ENCODE results near the gene VPS72.

DNA sequence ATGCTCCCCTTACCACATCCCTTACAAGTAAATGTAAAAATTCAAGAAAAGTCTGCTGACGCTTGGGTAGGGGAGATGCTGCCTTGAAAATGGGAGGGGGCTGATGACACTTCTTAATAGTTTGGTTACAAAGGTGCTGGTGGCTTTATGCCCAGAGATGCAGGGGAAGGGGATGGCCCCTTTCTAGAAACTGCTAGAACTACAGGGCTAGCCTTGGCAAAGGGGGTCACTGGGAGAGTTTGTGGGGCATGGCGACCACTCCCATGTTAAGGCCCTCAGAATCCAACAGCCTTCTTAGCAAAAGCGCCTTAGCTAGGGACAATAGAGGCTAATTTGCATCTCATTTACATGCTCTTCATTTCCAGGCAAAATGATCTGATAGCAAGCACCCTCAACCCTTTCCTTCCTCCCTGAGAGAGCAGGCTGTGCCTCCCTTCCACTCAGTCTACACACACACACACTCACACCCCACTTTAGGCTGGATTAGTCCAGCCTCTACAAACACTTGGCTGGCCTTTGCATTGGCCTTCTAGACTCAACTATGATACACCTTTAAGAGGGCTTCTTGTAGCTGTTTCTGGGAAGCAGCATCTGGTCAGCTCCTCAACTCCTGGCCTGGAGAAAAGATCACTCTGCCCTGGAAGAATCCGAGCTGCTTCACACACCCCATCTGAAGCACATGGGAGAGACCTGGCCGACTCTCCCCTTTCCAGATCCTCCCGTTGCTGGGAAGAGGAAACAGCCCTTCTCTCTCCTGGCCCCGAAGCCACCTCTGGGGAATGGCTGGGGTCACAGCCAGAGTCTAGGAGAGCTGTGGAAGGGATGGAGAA lies 45.3 kb downstream of the VPS72 start:
- TF ChIP-seq, protein P1, sequence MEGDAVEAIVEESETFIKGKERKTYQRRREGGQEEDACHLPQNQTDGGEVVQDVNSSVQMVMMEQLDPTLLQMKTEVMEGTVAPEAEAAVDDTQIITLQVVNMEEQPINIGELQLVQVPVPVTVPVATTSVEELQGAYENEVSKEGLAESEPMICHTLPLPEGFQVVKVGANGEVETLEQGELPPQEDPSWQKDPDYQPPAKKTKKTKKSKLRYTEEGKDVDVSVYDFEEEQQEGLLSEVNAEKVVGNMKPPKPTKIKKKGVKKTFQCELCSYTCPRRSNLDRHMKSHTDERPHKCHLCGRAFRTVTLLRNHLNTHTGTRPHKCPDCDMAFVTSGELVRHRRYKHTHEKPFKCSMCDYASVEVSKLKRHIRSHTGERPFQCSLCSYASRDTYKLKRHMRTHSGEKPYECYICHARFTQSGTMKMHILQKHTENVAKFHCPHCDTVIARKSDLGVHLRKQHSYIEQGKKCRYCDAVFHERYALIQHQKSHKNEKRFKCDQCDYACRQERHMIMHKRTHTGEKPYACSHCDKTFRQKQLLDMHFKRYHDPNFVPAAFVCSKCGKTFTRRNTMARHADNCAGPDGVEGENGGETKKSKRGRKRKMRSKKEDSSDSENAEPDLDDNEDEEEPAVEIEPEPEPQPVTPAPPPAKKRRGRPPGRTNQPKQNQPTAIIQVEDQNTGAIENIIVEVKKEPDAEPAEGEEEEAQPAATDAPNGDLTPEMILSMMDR (IDR thresholded peaks at IDR 0.05; ENCODE audit: low read depth, low read length), result no peak
- TF ChIP-seq, protein P2, sequence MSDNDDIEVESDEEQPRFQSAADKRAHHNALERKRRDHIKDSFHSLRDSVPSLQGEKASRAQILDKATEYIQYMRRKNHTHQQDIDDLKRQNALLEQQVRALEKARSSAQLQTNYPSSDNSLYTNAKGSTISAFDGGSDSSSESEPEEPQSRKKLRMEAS (IDR thresholded peaks at IDR 0.05; ENCODE audit: low read depth, low read length), result no peak

Data from NB4 (cell line).